B cell (primary cell): Measurements from ENCODE around the gene CA11. TPM values are rescaled to one million over a fixed set of nuclear protein-coding genes. Genes with fewer than 3 reads are reported as not detected.
A peak's percentile ranks its signal among the peaks of the same experiment; 100 is the strongest.

ENCODE experiments used
- ATAC-seq: fragments of 200-7000 bp; cut with Tn5 transposase; one replicate; pipeline ENCODE4 v1.10.0; 2021; ENCODE audit warnings: low read depth, mild to moderate bottlenecking, moderate number of reproducible peaks, moderate library complexity
- CTCF ChIA-PET: fragments of 350-600 bp; sonication (Branson Sonifier 250); formaldehyde crosslinking; loops from one replicate; lab custom pipeline; 2021; ENCODE audit warnings: antibody characterized with exemption, inconsistent platforms; lab: Charles Lee
- POLR2A ChIA-PET: fragments of 350-600 bp; sonication (Branson Sonifier 250); formaldehyde crosslinking; loops from one replicate; lab custom pipeline; 2021; ENCODE audit warnings: antibody characterized with exemption; lab: Charles Lee
- DNase-seq: peaks from one replicate; pipeline ENCODE4 v3.0.0; 2013
- H2AFZ ChIP-seq: 2 replicates; pipeline ENCODE4 v1.6.1; 2012; ENCODE audit warnings: mild to moderate bottlenecking, low read depth, low read length; ENCODE audit not compliant: insufficient read depth, poor library complexity, severe bottlenecking
- H3K27ac ChIP-seq, 2 donors: 1 replicate in 1 of 2; 2 replicates in 1 of 2; pipeline ENCODE4 v1.5.1; 2012 to 2013; ENCODE audit warnings: low read length in 2 of 2, mild to moderate bottlenecking in 2 of 2, moderate library complexity in 1 of 2
- H3K27me3 ChIP-seq, 4 experiments: fragments of 200-600 bp in 1 of 4; sonication (generic) in 1 of 4; replicated peaks in 1 of 4; 1 replicate in 2 of 4; 2 replicates in 2 of 4; pipeline versions ENCODE4 v1.6.1 to v1.7.0; 2013 to 2016; ENCODE audit warnings: low read length in 3 of 4, mild to moderate bottlenecking in 2 of 4, mixed read lengths in 1 of 4, moderate library complexity in 1 of 4; ENCODE audit not compliant: insufficient read depth in 4 of 4, control insufficient read depth in 3 of 4; ENCODE audit errors: control extremely low read depth in 1 of 4
- H3K36me3 ChIP-seq, 2 experiments: replicated peaks in 1 of 2; 1 replicate in 1 of 2; 2 replicates in 1 of 2; pipeline versions ENCODE4 v1.6.1 to v1.7.1; 2013; ENCODE audit warnings: low read length in 1 of 2; ENCODE audit not compliant: insufficient read depth in 2 of 2, control insufficient read depth in 1 of 2; ENCODE audit errors: control extremely low read depth in 1 of 2, extremely low read depth in 1 of 2
- H3K4me1 ChIP-seq, 2 donors: fragments of 200-600 bp in 1 of 2; sonication (generic) in 1 of 2; 1 replicate in 1 of 2; 2 replicates in 1 of 2; pipeline versions ENCODE4 v1.5.1 to v1.6.1; 2013 to 2017; ENCODE audit warnings: low read length in 2 of 2; ENCODE audit not compliant: control insufficient read depth in 2 of 2, insufficient read depth in 2 of 2
- H3K4me2 ChIP-seq: replicated peaks from 2 replicates; pipeline ENCODE3; 2012; ENCODE audit warnings: mild to moderate bottlenecking, low read depth, low read length; ENCODE audit not compliant: poor library complexity, severe bottlenecking
- H3K4me3 ChIP-seq, 5 experiments: fragments of 200-600 bp in 1 of 5; sonication (generic) in 1 of 5; 1 replicate in 3 of 5; 2 replicates in 2 of 5; pipeline versions ENCODE4 v1.5.1 to v1.7.0; 2011 to 2016; ENCODE audit warnings: low read length in 4 of 5, mild to moderate bottlenecking in 4 of 5, low read depth in 2 of 5, control low read depth in 1 of 5, moderate library complexity in 1 of 5; ENCODE audit not compliant: insufficient read depth in 1 of 5; ENCODE audit errors: control extremely low read depth in 1 of 5, extremely low read depth in 1 of 5
- H3K79me2 ChIP-seq: fragments of 200-600 bp; sonication (generic); one replicate; pipeline ENCODE4 v1.6.0; 2016; ENCODE audit warnings: low read length; ENCODE audit not compliant: control insufficient read depth, insufficient read depth
- H3K9ac ChIP-seq: fragments of 200-600 bp; sonication (generic); 2 replicates; pipeline ENCODE4 v1.6.1; 2017; ENCODE audit warnings: mild to moderate bottlenecking, low read length, moderate library complexity
- H3K9me3 ChIP-seq, 3 donors: one replicate each; pipeline versions ENCODE4 v1.6.1 to v1.7.1; 2013; ENCODE audit warnings: low read length in 2 of 3; ENCODE audit not compliant: control insufficient read depth in 2 of 3, insufficient read depth in 1 of 3; ENCODE audit errors: control extremely low read depth in 1 of 3
- H4K20me1 ChIP-seq: 2 replicates; pipeline ENCODE4 v1.6.0; 2012; ENCODE audit warnings: mild to moderate bottlenecking, low read length; ENCODE audit not compliant: insufficient read depth, control insufficient read depth, poor library complexity, severe bottlenecking
- H3K27ac Mint-ChIP-seq: one replicate; pipeline ENCODE4 v1.8.0; 2021; ENCODE audit warnings: mixed read lengths
- H3K27me3 Mint-ChIP-seq: one replicate; pipeline ENCODE4 v1.8.0; 2021; ENCODE audit warnings: mixed read lengths
- H3K4me1 Mint-ChIP-seq: one replicate; pipeline ENCODE4 v1.8.0; 2021; ENCODE audit warnings: mixed read lengths
- H3K4me3 Mint-ChIP-seq: one replicate; pipeline ENCODE4 v1.8.0; 2021; ENCODE audit warnings: mixed read lengths
- H3K9me3 Mint-ChIP-seq: one replicate; pipeline ENCODE4 v1.8.0; 2022; ENCODE audit warnings: mixed read lengths; ENCODE audit not compliant: insufficient read depth
- EZH2 ChIP-seq: IDR thresholded peaks from 2 replicates; pipeline ENCODE4 v1.6.1; 2012; ENCODE audit warnings: borderline replicate concordance, low read depth, mild to moderate bottlenecking, moderate library complexity, low read length; ENCODE audit not compliant: insufficient read depth, poor library complexity, severe bottlenecking
- WGBS: methylation state at CpG from one replicate; pipeline ENCODE4 v1.1.5; 2013; ENCODE audit warnings: missing lambda C conversion rate; ENCODE audit not compliant: insufficient coverage; 5-methylcytosine and 5-hydroxymethylcytosine counted together
- intact Hi-C: fragments of 100-400 bp; cut with micrococcal nuclease; formaldehyde crosslinking; loops from one replicate; pipeline ENCODE4 v1.10.0; 2022
- polyA plus RNA-seq: library from polyadenylated mRNA; depleted of rRNA; stranded (reverse); fragments of >200 nt; gene quantifications from 2 replicates; pipeline ENCODE4 v1.2.3, GENCODE V29; 2012
- total RNA-seq, 2 donors: library from RNA; stranded (reverse); fragments of 120-200 nt in 1 of 2; gene quantifications; 1 replicate in 1 of 2; 2 replicates in 1 of 2; pipeline versions ENCODE4 v1.2.3 to v1.2.4, GENCODE V29; 2013 to 2022
- TF ChIP-seq, protein P1 (sequence below): fragments of 200-600 bp; IDR thresholded peaks from one replicate; pipeline ENCODE4 v1.8.0; 2022; ENCODE audit warnings: antibody characterized with exemption, mild to moderate bottlenecking

CA11 gene
- total and polyA plus RNA-seq, 2 donors (not counting 1 experiment from before 2014, with no cell fraction given), result 6.5 to 27.7 TPM

DNA sequence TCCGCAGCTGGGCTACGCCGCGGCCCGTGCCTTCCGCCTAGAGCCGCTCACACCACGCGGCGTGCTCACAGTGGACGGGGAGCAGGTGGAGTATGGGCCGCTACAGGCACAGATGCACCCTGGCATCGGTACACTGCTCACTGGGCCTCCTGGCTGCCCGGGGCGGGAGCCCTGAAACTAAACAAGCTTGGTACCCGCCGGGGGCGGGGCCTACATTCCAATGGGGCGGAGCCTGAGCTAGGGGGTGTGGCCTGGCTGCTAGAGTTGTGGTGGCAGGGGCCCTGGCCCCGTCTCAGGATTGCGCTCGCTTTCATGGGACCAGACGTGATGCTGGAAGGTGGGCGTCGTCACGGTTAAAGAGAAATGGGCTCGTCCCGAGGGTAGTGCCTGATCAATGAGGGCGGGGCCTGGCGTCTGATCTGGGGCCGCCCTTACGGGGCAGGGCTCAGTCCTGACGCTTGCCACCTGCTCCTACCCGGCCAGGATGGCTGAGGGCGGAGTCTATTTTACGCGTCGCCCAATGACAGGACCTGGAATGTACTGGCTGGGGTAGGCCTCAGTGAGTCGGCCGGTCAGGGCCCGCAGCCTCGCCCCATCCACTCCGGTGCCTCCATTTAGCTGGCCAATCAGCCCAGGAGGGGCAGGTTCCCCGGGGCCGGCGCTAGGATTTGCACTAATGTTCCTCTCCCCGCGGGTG lies 16.2 kb downstream of the CA11 start:
- no peak overlapping the region for H2AFZ ChIP-seq

DNA sequence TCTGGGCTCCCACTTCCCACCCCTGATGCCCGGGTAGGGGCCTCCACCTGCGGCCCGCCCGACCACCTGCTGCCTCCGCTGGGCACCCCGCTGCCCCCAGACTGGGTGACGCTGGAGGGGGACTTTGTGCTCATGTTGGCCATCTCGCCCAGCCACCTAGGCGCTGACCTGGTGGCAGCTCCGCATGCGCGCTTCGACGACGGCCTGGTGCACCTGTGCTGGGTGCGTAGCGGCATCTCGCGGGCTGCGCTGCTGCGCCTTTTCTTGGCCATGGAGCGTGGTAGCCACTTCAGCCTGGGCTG lies 16.7 kb downstream of the CA11 start:
- Mint-ChIP-seq H3K27ac (no peak overlapping the region), H3K27me3 (no peaks in the 10 kb centered on the region), H3K9me3 (no peaks in the 10 kb centered on the region), H3K4me3 (no peak overlapping the region), H3K4me1 (peaks cover 30% of the 10 kb centered on the region)
- Histone ChIP-seq H3K36me3 (peaks cover 0 to 54% of the 10 kb centered on the region in 2 experiments), H3K4me1 (peaks cover 17 to 20% of the 10 kb centered on the region in 2 donors), H3K4me2 (no peak overlapping the region), H3K79me2 (peaks cover 11% of the 10 kb centered on the region), H4K20me1 (peaks cover 58% of the 10 kb centered on the region), H3K9me3 (peaks cover 0 to 10% (median 0%) of the 10 kb centered on the region in 3 donors), H3K27ac (no peak overlapping the region), H3K27me3 (no peaks in the 10 kb centered on the region), H3K4me3 (no peak overlapping the region), H2AFZ (no peak overlapping the region), H3K9ac (no peak overlapping the region)
- ATAC-seq (no peak), DNase-seq (no peak)
- no peak for TF ChIP-seq EZH2
- TF ChIP-seq, protein P1, sequence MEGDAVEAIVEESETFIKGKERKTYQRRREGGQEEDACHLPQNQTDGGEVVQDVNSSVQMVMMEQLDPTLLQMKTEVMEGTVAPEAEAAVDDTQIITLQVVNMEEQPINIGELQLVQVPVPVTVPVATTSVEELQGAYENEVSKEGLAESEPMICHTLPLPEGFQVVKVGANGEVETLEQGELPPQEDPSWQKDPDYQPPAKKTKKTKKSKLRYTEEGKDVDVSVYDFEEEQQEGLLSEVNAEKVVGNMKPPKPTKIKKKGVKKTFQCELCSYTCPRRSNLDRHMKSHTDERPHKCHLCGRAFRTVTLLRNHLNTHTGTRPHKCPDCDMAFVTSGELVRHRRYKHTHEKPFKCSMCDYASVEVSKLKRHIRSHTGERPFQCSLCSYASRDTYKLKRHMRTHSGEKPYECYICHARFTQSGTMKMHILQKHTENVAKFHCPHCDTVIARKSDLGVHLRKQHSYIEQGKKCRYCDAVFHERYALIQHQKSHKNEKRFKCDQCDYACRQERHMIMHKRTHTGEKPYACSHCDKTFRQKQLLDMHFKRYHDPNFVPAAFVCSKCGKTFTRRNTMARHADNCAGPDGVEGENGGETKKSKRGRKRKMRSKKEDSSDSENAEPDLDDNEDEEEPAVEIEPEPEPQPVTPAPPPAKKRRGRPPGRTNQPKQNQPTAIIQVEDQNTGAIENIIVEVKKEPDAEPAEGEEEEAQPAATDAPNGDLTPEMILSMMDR, result no peak
- WGBS, result 97% methylated on average over 22 of the region's 22 CpGs
- POLR2A ChIA-PET, result no interaction called here
- CTCF ChIA-PET, result no interaction called here
- intact Hi-C loops, result no loop called here

More for the DNA sequence above, 16.2 kb downstream of the CA11 start:
- Histone ChIP-seq H3K4me2 (no peak overlapping the region), H3K4me1 (peaks cover 17 to 20% of the 10 kb centered on the region in 2 donors), H3K4me3 (no peak overlapping the region), H3K27ac (no peak overlapping the region), H3K9ac (no peak overlapping the region), H4K20me1 (peaks cover 56% of the 10 kb centered on the region), H3K79me2 (peaks cover 12% of the 10 kb centered on the region), H3K36me3 (peaks cover 0 to 54% of the 10 kb centered on the region in 2 experiments), H3K27me3 (no peaks in the 10 kb centered on the region), H3K9me3 (peaks cover 0 to 10% (median 0%) of the 10 kb centered on the region in 3 donors)
- WGBS, result 93% methylated on average over 48 of the region's 48 CpGs
- TF ChIP-seq, protein P1, result no peak
- TF ChIP-seq EZH2, result no peak
- H3K9me3 Mint-ChIP-seq, result no peaks in the 10 kb centered on the region
- H3K4me3 Mint-ChIP-seq, result no peak overlapping the region
- peak overlapping the region; percentile 53 for H3K27ac Mint-ChIP-seq
- intact Hi-C loops, result loop anchor here (10.0 kb wide), 2 partner anchors 485 to 845 kb away; partner anchors contain the start of genes C19orf73, FLT3LG, LIN7B and PPFIA3
- ChIA-PET POLR2A (interaction anchor here (0.5 to 0.6 kb wide), 2 partner anchors 162 to 439 kb away, joined by 4 read pairs; no protein-coding TSS in a partner anchor), CTCF (interaction anchor here (0.8 to 1.1 kb wide), 2 partner anchors 9 to 11 kb away, joined by 3 read pairs; partner anchors contain the start of genes RPL18 and SPHK2)
- no peak for ATAC-seq
- DNase-seq, result no peak
- no peaks in the 10 kb centered on the region for H3K27me3 Mint-ChIP-seq
- H3K4me1 Mint-ChIP-seq, result peaks cover 33% of the 10 kb centered on the region
